IMR-90 (cell line): Measurements from ENCODE around the gene SPNS1. TPM values are rescaled to one million over a fixed set of nuclear protein-coding genes. Genes with fewer than 3 reads are reported as not detected.

Experiments
- ATAC-seq: fragments of 200-7000 bp; cut with Tn5 transposase; 2 replicates; pipeline ENCODE4 v1.9.1; 2020; ENCODE audit warnings: low read depth, mild to moderate bottlenecking, moderate library complexity
- BruUV-seq: library from RNA; stranded (reverse); fragments of 400-500 nt; replicated peaks from 2 replicates; lab custom pipeline; 2021; lab: Mats Ljungman, UMichigan
- CTCF ChIA-PET: fragments of 300-600 bp; formaldehyde crosslinking; extraction: SDS; loops from one replicate; lab custom pipeline; 2021; ENCODE audit warnings: antibody characterized with exemption; lab: Yijun Ruan, JAX
- POLR2A ChIA-PET: fragments of 300-600 bp; sonication (Branson Sonifier 250); formaldehyde crosslinking; loops from one replicate; lab custom pipeline; 2022; ENCODE audit warnings: antibody characterized with exemption; ENCODE audit not compliant: unreplicated experiment; lab: Charles Lee
- DNase-seq: peaks from one replicate; pipeline ENCODE4 v3.0.0; 2013
- H2AFZ ChIP-seq: replicated peaks from 2 replicates; pipeline ENCODE3; 2013; ENCODE audit warnings: low read length, mild to moderate bottlenecking; ENCODE audit not compliant: poor library complexity
- H2AK5ac ChIP-seq: 2 replicates; pipeline ENCODE4 v1.6.1; 2013; ENCODE audit warnings: low read depth, low read length, inconsistent platforms
- H2AK9ac ChIP-seq: replicated peaks from 2 replicates; pipeline ENCODE3; 2013; ENCODE audit warnings: mild to moderate bottlenecking, low read depth, low read length, moderate library complexity; ENCODE audit not compliant: poor library complexity
- H2BK120ac ChIP-seq: 2 replicates; pipeline ENCODE4 v1.6.1; 2013; ENCODE audit warnings: low read depth, low read length, inconsistent platforms
- H2BK15ac ChIP-seq: 3 replicates; pipeline ENCODE4 v1.6.1; 2013; ENCODE audit warnings: low read depth, low read length, inconsistent platforms
- H2BK20ac ChIP-seq: 2 replicates; pipeline ENCODE4 v1.6.1; 2013; ENCODE audit warnings: low read depth, mild to moderate bottlenecking, inconsistent platforms, low read length, moderate library complexity
- H2BK5ac ChIP-seq: 2 replicates; pipeline ENCODE4 v1.6.1; 2013; ENCODE audit warnings: mild to moderate bottlenecking, low read depth, low read length, inconsistent platforms; ENCODE audit not compliant: poor library complexity, severe bottlenecking
- H3K14ac ChIP-seq: replicated peaks from 2 replicates; pipeline ENCODE4 v1.6.1; 2013; ENCODE audit warnings: low read depth, low read length, inconsistent platforms
- H3K18ac ChIP-seq: 2 replicates; pipeline ENCODE4 v1.6.1; 2013; ENCODE audit warnings: low read depth, low read length, control low read depth
- H3K23ac ChIP-seq: 2 replicates; pipeline ENCODE4 v1.6.1; 2013; ENCODE audit warnings: low read depth, low read length, inconsistent platforms
- H3K27ac ChIP-seq: 2 replicates; pipeline ENCODE4 v1.5.1; 2013; ENCODE audit warnings: mild to moderate bottlenecking, control low read depth, low read length; ENCODE audit not compliant: insufficient read depth
- H3K27me3 ChIP-seq: 2 replicates; pipeline ENCODE4 v1.6.1; 2013; ENCODE audit warnings: low read length; ENCODE audit not compliant: control insufficient read depth, insufficient read depth
- H3K36me3 ChIP-seq: 2 replicates; pipeline ENCODE4 v1.6.1; 2013; ENCODE audit warnings: low read length, mixed read lengths; ENCODE audit not compliant: control insufficient read depth, insufficient read depth
- H3K4ac ChIP-seq: 2 replicates; pipeline ENCODE4 v1.6.1; 2013; ENCODE audit warnings: low read depth, low read length, inconsistent platforms
- H3K4me1 ChIP-seq: 2 replicates; pipeline ENCODE4 v1.6.1; 2013; ENCODE audit warnings: low read length, mixed read lengths; ENCODE audit not compliant: control insufficient read depth, insufficient read depth
- H3K4me2 ChIP-seq: 2 replicates; pipeline ENCODE4 v1.6.1; 2013; ENCODE audit warnings: low read depth, mild to moderate bottlenecking, control low read depth, low read length, moderate library complexity
- H3K4me3 ChIP-seq: 2 replicates; pipeline ENCODE4 v1.5.1; 2013; ENCODE audit warnings: low read depth, mild to moderate bottlenecking, control low read depth, low read length, moderate library complexity; ENCODE audit not compliant: insufficient read depth
- H3K56ac ChIP-seq: 2 replicates; pipeline ENCODE4 v1.6.1; 2013; ENCODE audit warnings: low read length, inconsistent platforms; ENCODE audit not compliant: insufficient read depth; ENCODE audit errors: extremely low read depth
- H3K79me1 ChIP-seq, 2 experiments: 2 replicates each; pipeline ENCODE4 v1.6.1; 2013; ENCODE audit warnings: low read length in 2 of 2, inconsistent platforms in 1 of 2, low read depth in 1 of 2
- H3K9ac ChIP-seq: 2 replicates; pipeline ENCODE4 v1.6.1; 2013; ENCODE audit warnings: low read depth, low read length, control low read depth
- H3K9me1 ChIP-seq: 2 replicates; pipeline ENCODE4 v1.6.1; 2013; ENCODE audit warnings: low read length, inconsistent platforms; ENCODE audit not compliant: insufficient read depth
- H3K9me3 ChIP-seq: 2 replicates; pipeline ENCODE4 v1.6.1; 2013; ENCODE audit warnings: low read length; ENCODE audit not compliant: control insufficient read depth, insufficient read depth
- H4K20me1 ChIP-seq: 2 replicates; pipeline ENCODE4 v1.6.1; 2013; ENCODE audit warnings: low read length, inconsistent platforms; ENCODE audit not compliant: insufficient read depth
- H4K5ac ChIP-seq: 2 replicates; pipeline ENCODE4 v1.6.1; 2013; ENCODE audit warnings: mild to moderate bottlenecking, low read depth, low read length, control low read depth
- H4K8ac ChIP-seq, 2 experiments: 2 replicates each; pipeline ENCODE4 v1.6.1; 2013; ENCODE audit warnings: low read depth in 2 of 2, low read length in 2 of 2, control low read depth in 1 of 2, inconsistent platforms in 1 of 2
- H4K91ac ChIP-seq: 2 replicates; pipeline ENCODE4 v1.6.1; 2013; ENCODE audit warnings: low read depth, low read length, inconsistent platforms; ENCODE audit not compliant: insufficient read depth
- CEBPB ChIP-seq: IDR thresholded peaks from 2 replicates; pipeline ENCODE4 v1.6.1; 2012; ENCODE audit warnings: low read depth, low read length, improper control_type of control experiment
- MAFK ChIP-seq: IDR thresholded peaks from 2 replicates; pipeline ENCODE4 v1.6.1; 2012; ENCODE audit warnings: low read depth, low read length, improper control_type of control experiment
- RAD21 ChIP-seq: IDR thresholded peaks from 2 replicates; pipeline ENCODE4 v1.6.1; 2012; ENCODE audit warnings: low read length, improper control_type of control experiment
- WGBS, 2 experiments: methylation state at CpG; one replicate each; pipeline versions ENCODE4 v1.1.5 to v1.1.7; 2013; ENCODE audit warnings: missing lambda C conversion rate in 2 of 2; ENCODE audit not compliant: insufficient read length in 1 of 2; ENCODE audit errors: extremely low coverage in 2 of 2; 5-methylcytosine and 5-hydroxymethylcytosine counted together
- dilution Hi-C: fragments of 300-500 bp; cut with HindIII; formaldehyde crosslinking; loops from one replicate; pipeline ENCODE4 v1.14.3; 2018; ENCODE audit warnings: low sequenced_read_pairs; ENCODE audit not compliant: unreplicated experiment
- in situ Hi-C: fragments of 300-500 bp; cut with MboI; formaldehyde crosslinking; loops from 3 replicates; pipeline ENCODE4 v1.14.3; 2019; ENCODE audit warnings: low sequenced_read_pairs, inconsistent platforms, mixed read lengths
- intact Hi-C: fragments of 100-400 bp; cut with micrococcal nuclease; formaldehyde crosslinking; loops from 2 replicates; pipeline ENCODE4 v1.10.0; 2022
- polyA plus RNA-seq, 3 experiments: library from polyadenylated mRNA; depleted of rRNA; stranded (reverse); fragments of >200 nt; gene quantifications; 2 replicates each; pipeline ENCODE4 v1.2.3, GENCODE V29; 2012; ENCODE audit warnings: low replicate concordance in 1 of 3
- total RNA-seq: library from RNA; depleted of rRNA; stranded (reverse); fragments of >200 nt; gene quantifications from 2 replicates; pipeline ENCODE4 v1.2.3, GENCODE V29; 2012

Gene SPNS1
- total and polyA plus RNA-seq, 2 of the 4 experiments (the other 2 are of a cell fraction) = 4.7 to 37.3 TPM

DNA sequence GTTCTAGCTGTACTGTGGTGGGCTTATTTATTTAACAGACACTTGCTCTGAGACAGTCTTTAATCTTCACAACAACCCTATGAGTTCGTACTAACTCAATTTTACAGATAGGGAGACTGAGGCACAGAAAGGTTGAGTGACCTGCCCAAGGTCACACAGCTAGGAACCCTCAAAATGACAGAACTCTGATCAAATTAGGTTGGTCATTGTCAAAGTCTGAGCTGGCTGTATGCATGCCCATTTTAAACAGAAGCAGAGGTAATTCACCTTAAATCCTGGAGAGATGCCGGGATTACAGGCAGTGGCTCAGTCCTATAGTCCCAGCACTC, 35.2 kb downstream of the SPNS1 start:
- Histone ChIP-seq H4K91ac (no peak overlapping the region), H2AK9ac (no peak overlapping the region), H3K9ac (no peak overlapping the region), H3K14ac (no peak overlapping the region), H4K20me1 (no peaks in the 10 kb centered on the region), H4K5ac (no peak overlapping the region), H3K27ac (no peak overlapping the region), H3K4me3 (no peak overlapping the region), H2BK20ac (no peak overlapping the region), H2AK5ac (no peak overlapping the region), H3K27me3 (no peaks in the 10 kb centered on the region; the same call in 1 of the 2 replicates), H3K9me1 (no peaks in the 10 kb centered on the region), H2BK15ac (no peak overlapping the region), H4K8ac (no peak overlapping the region), H3K4ac (no peak overlapping the region), H3K79me1 (no peaks in the 10 kb centered on the region), H3K4me1 (peaks cover 2% of the 10 kb centered on the region; the same call in 1 of the 2 replicates), H3K23ac (no peak overlapping the region), H3K9me3 (no peaks in the 10 kb centered on the region), H3K56ac (no peak overlapping the region), H2BK120ac (no peak overlapping the region), H3K36me3 (no peaks in the 10 kb centered on the region), H3K4me2 (no peak overlapping the region), H2BK5ac (no peak overlapping the region), H3K18ac (no peak overlapping the region), H2AFZ (no peak overlapping the region)
- no peak for DNase-seq
- CTCF ChIA-PET = no interaction called here
- TF ChIP-seq MAFK (no peak), CEBPB (no peak), RAD21 (no peak)
- intact Hi-C loops (no loop called here), dilution Hi-C loops (no loop called here), in situ Hi-C loops (no loop called here)
- WGBS, 2 experiments = 100% methylated on average over 1 of the region's 2 CpGs; no CpG with 5 or more reads in 1 of the 2 experiments
- no peak for ATAC-seq
- BruUV-seq = no TSS peak
- POLR2A ChIA-PET = no interaction called here
